ENCODE data around the gene KCNQ5.

KCNQ5 gene

DNA sequence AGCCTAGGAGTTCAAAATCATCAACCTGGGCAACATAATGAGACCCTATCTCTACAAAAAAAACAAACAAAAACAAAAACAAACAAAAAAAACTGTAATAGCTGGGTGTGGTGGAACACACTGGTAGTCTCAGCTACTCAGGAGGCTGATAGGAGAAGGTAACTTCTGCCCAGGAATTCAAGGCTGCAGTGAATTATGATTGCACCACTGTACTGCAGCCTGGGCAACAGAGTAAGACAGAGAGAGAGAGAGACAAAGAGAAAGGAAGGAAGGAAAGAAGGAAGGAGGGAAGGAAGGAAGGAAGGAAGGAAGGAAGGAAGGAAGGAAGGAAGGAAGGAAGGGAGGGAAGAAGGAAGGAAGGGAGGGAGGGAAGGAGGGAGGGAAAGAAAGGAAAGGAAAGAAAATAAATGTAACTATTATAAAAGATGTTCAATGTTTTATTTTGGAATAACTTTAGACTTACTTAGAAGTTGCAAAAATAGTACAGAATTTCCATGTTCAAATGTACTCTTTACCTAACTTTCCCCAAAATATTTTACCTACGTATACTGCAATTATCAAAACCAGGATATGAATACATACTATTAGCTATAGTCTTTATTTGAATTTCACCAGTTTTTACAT lies 428.2 kb downstream of the KCNQ5 start:
- no peak overlapping the region for H3K27ac ChIP-seq
- H3K79me2 ChIP-seq = no peaks in the 10 kb centered on the region
- H3K4me1 ChIP-seq = no peaks in the 10 kb centered on the region
- no peak overlapping the region for H3K4me3 ChIP-seq (ENCODE audit: low read depth, low read length)
- no peaks in the 10 kb centered on the region for H3K9me3 ChIP-seq (ENCODE audit: control insufficient read depth, low read length)
- H3K36me3 ChIP-seq (ENCODE audit: control insufficient read depth, insufficient read depth, low read length) = no peaks in the 10 kb centered on the region
- no peak overlapping the region for H2AFZ ChIP-seq
- H3K9ac ChIP-seq = no peak overlapping the region
- H3K4me2 ChIP-seq (ENCODE audit: low read length) = no peak overlapping the region
- no peaks in the 10 kb centered on the region for H3K27me3 ChIP-seq (ENCODE audit: control insufficient read depth, insufficient read depth, low read length)
- TF ChIP-seq, protein P1, sequence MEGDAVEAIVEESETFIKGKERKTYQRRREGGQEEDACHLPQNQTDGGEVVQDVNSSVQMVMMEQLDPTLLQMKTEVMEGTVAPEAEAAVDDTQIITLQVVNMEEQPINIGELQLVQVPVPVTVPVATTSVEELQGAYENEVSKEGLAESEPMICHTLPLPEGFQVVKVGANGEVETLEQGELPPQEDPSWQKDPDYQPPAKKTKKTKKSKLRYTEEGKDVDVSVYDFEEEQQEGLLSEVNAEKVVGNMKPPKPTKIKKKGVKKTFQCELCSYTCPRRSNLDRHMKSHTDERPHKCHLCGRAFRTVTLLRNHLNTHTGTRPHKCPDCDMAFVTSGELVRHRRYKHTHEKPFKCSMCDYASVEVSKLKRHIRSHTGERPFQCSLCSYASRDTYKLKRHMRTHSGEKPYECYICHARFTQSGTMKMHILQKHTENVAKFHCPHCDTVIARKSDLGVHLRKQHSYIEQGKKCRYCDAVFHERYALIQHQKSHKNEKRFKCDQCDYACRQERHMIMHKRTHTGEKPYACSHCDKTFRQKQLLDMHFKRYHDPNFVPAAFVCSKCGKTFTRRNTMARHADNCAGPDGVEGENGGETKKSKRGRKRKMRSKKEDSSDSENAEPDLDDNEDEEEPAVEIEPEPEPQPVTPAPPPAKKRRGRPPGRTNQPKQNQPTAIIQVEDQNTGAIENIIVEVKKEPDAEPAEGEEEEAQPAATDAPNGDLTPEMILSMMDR (IDR thresholded peaks at IDR 0.05) = no peak

DNA sequence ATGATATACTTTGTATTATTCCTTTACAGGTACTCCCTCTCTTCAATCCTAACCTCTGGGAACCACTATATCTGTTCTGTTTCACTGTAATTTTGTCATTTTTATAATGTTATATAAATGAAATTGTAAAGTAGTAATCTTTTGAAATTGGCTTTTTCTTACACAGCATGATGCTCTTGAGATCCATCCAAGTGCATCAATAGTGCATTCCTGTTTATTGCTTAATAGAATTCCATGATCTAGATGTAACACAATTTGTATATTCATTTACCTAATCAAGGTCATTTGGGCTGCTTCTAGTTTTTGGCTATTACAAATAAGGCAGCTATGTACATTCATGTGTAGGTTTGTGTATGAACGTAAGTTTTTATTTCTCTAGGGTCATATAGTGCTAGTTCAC lies 428.8 kb downstream of the KCNQ5 start:
- Histone ChIP-seq H3K27me3 (ENCODE audit: control insufficient read depth, insufficient read depth, low read length) (no peaks in the 10 kb centered on the region), H3K79me2 (no peaks in the 10 kb centered on the region), H3K9ac (no peak overlapping the region), H3K9me3 (ENCODE audit: control insufficient read depth, low read length) (no peaks in the 10 kb centered on the region), H3K27ac (no peak overlapping the region), H2AFZ (no peak overlapping the region), H3K4me1 (no peaks in the 10 kb centered on the region), H3K4me3 (ENCODE audit: low read depth, low read length) (no peak overlapping the region), H3K36me3 (ENCODE audit: control insufficient read depth, insufficient read depth, low read length) (no peaks in the 10 kb centered on the region), H3K4me2 (ENCODE audit: low read length) (no peak overlapping the region)
- TF ChIP-seq, protein P1 (IDR thresholded peaks at IDR 0.05) = no peak

DNA sequence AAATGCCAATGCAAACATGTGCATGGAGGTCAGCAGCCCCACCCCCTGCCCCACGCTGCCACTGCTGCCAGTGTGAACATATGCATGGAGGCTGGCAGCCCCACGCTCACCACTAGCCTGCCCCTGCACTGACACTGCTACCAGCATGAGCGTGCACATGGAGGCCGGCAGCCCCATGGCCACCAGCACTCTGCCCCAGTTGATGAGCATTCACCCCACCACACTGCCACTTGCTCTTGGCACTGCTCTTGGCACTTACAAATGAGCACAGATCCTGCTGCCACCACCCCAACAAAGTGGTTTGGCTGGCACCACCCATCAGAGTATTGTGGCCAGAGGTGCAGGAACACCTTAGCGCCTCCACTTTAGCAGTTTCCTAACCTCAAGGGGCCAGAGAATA lies 429.3 kb downstream of the KCNQ5 start:
- H2AFZ ChIP-seq = no peak overlapping the region
- no peak overlapping the region for H3K4me2 ChIP-seq (ENCODE audit: low read length)
- no peaks in the 10 kb centered on the region for H3K9me3 ChIP-seq (ENCODE audit: control insufficient read depth, low read length)
- H3K4me3 ChIP-seq (ENCODE audit: low read depth, low read length) = no peak overlapping the region
- H3K4me1 ChIP-seq = no peaks in the 10 kb centered on the region
- no peaks in the 10 kb centered on the region for H3K79me2 ChIP-seq
- no peak overlapping the region for H3K9ac ChIP-seq
- no peaks in the 10 kb centered on the region for H3K27me3 ChIP-seq (ENCODE audit: control insufficient read depth, insufficient read depth, low read length)
- H3K36me3 ChIP-seq (ENCODE audit: control insufficient read depth, insufficient read depth, low read length) = no peaks in the 10 kb centered on the region
- TF ChIP-seq, protein P1 (IDR thresholded peaks at IDR 0.05) = no peak
- H3K27ac ChIP-seq = no peak overlapping the region

DNA sequence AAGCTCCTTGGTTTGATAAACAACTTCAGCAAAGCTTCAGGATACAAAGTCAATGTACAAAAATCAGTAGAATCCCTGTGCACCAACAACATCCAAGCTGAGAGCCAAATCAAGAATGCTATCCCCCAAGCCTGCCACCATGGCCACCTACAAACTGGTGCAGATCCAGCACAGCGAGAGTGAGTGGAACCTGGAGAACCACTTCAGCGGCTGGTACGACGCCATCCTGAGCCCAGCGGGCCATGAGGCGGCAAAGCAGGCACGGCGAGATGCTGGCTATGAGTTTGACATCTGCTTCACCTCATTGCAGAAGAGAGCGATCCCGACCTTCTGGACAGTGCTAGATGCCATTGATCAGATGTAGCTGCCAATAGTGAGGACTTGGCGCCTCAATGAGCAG lies 433.1 kb downstream of the KCNQ5 start:
- Histone ChIP-seq H3K79me2 (no peaks in the 10 kb centered on the region), H3K4me2 (ENCODE audit: low read length) (no peak overlapping the region)
- TF ChIP-seq, protein P1 (IDR thresholded peaks at IDR 0.05) = no peak

DNA sequence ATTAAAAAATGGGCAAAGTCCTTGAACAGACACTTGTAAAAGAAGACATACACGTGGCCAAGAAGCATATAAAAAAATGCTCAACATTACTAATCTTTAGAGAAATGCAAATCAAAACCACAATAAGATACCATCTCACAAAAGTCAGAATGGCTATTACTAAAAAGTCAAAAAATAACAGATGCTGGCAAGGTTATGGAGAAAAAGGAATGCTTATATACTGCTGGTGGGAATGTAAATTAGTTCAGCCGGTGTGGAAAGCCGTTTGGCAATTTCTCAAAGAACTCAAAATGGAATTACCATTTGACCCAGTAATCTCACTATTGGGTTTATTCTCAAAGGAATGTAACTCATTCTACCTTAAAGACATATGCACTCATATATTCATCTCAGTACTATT lies 436.9 kb downstream of the KCNQ5 start:
- TF ChIP-seq, protein P1 (IDR thresholded peaks at IDR 0.05) = no peak
- no peaks in the 10 kb centered on the region for H3K36me3 ChIP-seq (ENCODE audit: control insufficient read depth, insufficient read depth, low read length)

More for the DNA sequence above, 433.1 kb downstream of the KCNQ5 start:
- Histone ChIP-seq H3K9me3 (ENCODE audit: control insufficient read depth, low read length) (no peaks in the 10 kb centered on the region), H3K36me3 (ENCODE audit: control insufficient read depth, insufficient read depth, low read length) (no peaks in the 10 kb centered on the region), H2AFZ (no peak overlapping the region), H3K4me1 (no peaks in the 10 kb centered on the region), H3K27me3 (ENCODE audit: control insufficient read depth, insufficient read depth, low read length) (no peaks in the 10 kb centered on the region), H3K9ac (no peak overlapping the region), H3K4me3 (ENCODE audit: low read depth, low read length) (no peak overlapping the region), H3K27ac (no peak overlapping the region)

More for the DNA sequence above, 436.9 kb downstream of the KCNQ5 start:
- Histone ChIP-seq H3K27me3 (ENCODE audit: control insufficient read depth, insufficient read depth, low read length) (no peaks in the 10 kb centered on the region), H3K9me3 (ENCODE audit: control insufficient read depth, low read length) (no peaks in the 10 kb centered on the region), H2AFZ (no peak overlapping the region), H3K4me2 (ENCODE audit: low read length) (no peak overlapping the region), H3K27ac (no peak overlapping the region), H3K9ac (no peak overlapping the region), H3K4me1 (no peaks in the 10 kb centered on the region), H3K79me2 (no peaks in the 10 kb centered on the region), H3K4me3 (ENCODE audit: low read depth, low read length) (no peak overlapping the region)

Measured in parathyroid adenoma (tissue), 2 donors.